Heart right ventricle (tissue), 16 donors: ENCODE data around the gene YWHAB. TPM values are rescaled to one million over a fixed set of nuclear protein-coding genes. Genes with fewer than 3 reads are reported as not detected.

Source experiments
- ATAC-seq, 8 donors: fragments of 200-7000 bp; cut with Tn5 transposase; one replicate each; pipeline ENCODE4 v1.9.1; 2020; ENCODE audit warnings: mild to moderate bottlenecking in 8 of 8, moderate library complexity in 8 of 8, moderate number of reproducible peaks in 1 of 8
- DNase-seq, 2 donors: peaks; one replicate each; pipeline ENCODE4 v3.0.0-alpha.2; 2020
- H3K27ac ChIP-seq, 10 donors: fragments of 200-600 bp; sonication (generic) in 2 of 10; one replicate each; pipeline versions ENCODE4 v1.5.0 to v1.8.0; 2020 to 2022; ENCODE audit warnings: mild to moderate bottlenecking in 3 of 10
- H3K27me3 ChIP-seq, 7 donors: fragments of 200-600 bp; one replicate each; pipeline ENCODE4 v1.8.0; 2021 to 2022; ENCODE audit warnings: mild to moderate bottlenecking in 2 of 7
- H3K36me3 ChIP-seq, 9 donors: fragments of 200-600 bp; sonication (generic) in 1 of 9; one replicate each; pipeline versions ENCODE4 v1.5.0 to v1.8.0; 2020 to 2022; ENCODE audit warnings: mild to moderate bottlenecking in 2 of 9
- H3K4me1 ChIP-seq, 9 donors: fragments of 200-600 bp; sonication (generic) in 1 of 9; one replicate each; pipeline versions ENCODE4 v1.5.0 to v1.8.0; 2020 to 2022; ENCODE audit warnings: mild to moderate bottlenecking in 4 of 9
- H3K4me3 ChIP-seq, 10 donors: fragments of 200-600 bp; sonication (generic) in 2 of 10; one replicate each; pipeline versions ENCODE4 v1.5.0 to v1.8.0; 2020 to 2022; ENCODE audit warnings: mild to moderate bottlenecking in 7 of 10, moderate library complexity in 2 of 10
- H3K9me3 ChIP-seq, 11 donors: fragments of 200-600 bp in 10 of 11; sonication (generic) in 2 of 11; one replicate each; pipeline versions ENCODE4 v1.5.0 to v1.8.0; 2013 to 2022; ENCODE audit warnings: mild to moderate bottlenecking in 2 of 11, control low read depth in 1 of 11, moderate library complexity in 1 of 11
- CTCF ChIP-seq, 9 donors: fragments of 200-600 bp; sonication (generic) in 2 of 9; IDR thresholded peaks; one replicate each; pipeline versions ENCODE4 v1.5.0 to v1.8.0; 2021 to 2022; ENCODE audit warnings: antibody characterized with exemption in 9 of 9, mild to moderate bottlenecking in 5 of 9, moderate library complexity in 1 of 9
- WGBS, 2 donors: extraction: QIAGEN DNeasy Blood & Tissue Kit; methylation state at CpG; one replicate each; pipeline ENCODE4 v1.1.7; 2013; ENCODE audit warnings: inconsistent platforms in 1 of 2; 5-methylcytosine and 5-hydroxymethylcytosine counted together
- intact Hi-C, 10 donors: fragments of 100-400 bp; cut with DNase I; formaldehyde crosslinking; loops; one replicate each; pipeline versions ENCODE4 v1.11.1 to v1.14.2; 2022
- polyA plus RNA-seq, 2 donors: library from polyadenylated mRNA; stranded (reverse); fragments of 200-250 nt; gene quantifications; one replicate each; pipeline ENCODE4 v1.2.3, GENCODE V29; 2013
- total RNA-seq, 10 donors: library from RNA; stranded (reverse); fragmentation: NEBNext Ultra II Directional in 3 of 10; extraction: Animal tissue kit (Norgen Biotek cat#: 25700) in 3 of 10; gene quantifications; one replicate each; pipeline versions ENCODE4 v1.2.1 to v1.2.4, GENCODE V29; 2021 to 2023
- donor health status: Arrhythmogenic right ventricular cardiomyopathy.
- donor health status: ischemic (EF 13 %, LVEDD 7.1; RV severe dilation, severe dysfunction).
- donor health status: healthy with polysubstance abuse.
- donor health status: DM: no; HTN: yes; CAD: no.
- donor health status: DM: no; HTN: no; CAD: no.
- donor health status: ischemic (EF 25% LVEDD 6.9; RV normal size, moderate dysfunction).
- donor health status: ischemic (EF 25% LVEDD 5.7; RV mildly dilated, moderate dysfunction).
- donor health status: healthy.
- donor health status: DM: yes; HTN: yes; CAD: no.
- donor health status: Ischemic cardiomyopathy.
- donor health status: ischemic (EF 35%, LVEDD 5.7; RV mildly dilated, moderate dysfunction).
- donor health status: nonischemic (EF 11% LVEDD 7.7; RV severe dilation, severe dysfunction).
- donor health status: DM: yes; HTN: yes; CAD: no.
- donor health status: PGD.
- donor health status: ischemic (EF 29% LVEDD 5.4; RV normal size, mild dysfunction).
- donor health status: nonischemic (EF 23%, LVEDD 6.1; RV moderate dilation, normal function).

YWHAB gene
- total and polyA plus RNA-seq, 12 donors, result 37.9 to 130 (median 114) TPM

- intact Hi-C loops, result loop anchor here in 6 of 10 donors (5.0 to 10.0 kb wide), 3 partner anchors 74 to 79 kb away; partner anchors contain the start of genes STK4 (in 5 of the 6) and TOMM34 (in 2 of the 6)
- no peaks in the 10 kb centered on the region for H3K27me3 ChIP-seq
- H3K36me3 ChIP-seq, result peaks cover 0 to 44% (median 0%) of the 10 kb centered on the region in 9 donors
- H3K27ac ChIP-seq, result peak overlapping the region in 3 of 10 donors; percentile 10 to 64 (median 26)
- ATAC-seq (no peak), DNase-seq (no peak)
- H3K4me1 ChIP-seq, result peaks cover 4 to 80% (median 67%) of the 10 kb centered on the region in 9 donors
- peak overlapping the region in 4 of 10 donors; percentile 3 to 99 (median 96) for H3K4me3 ChIP-seq
- no peaks in the 10 kb centered on the region for H3K9me3 ChIP-seq
- TF ChIP-seq CTCF (IDR thresholded peaks at IDR 0.05), result peak in 2 of 9 donors; percentile 17 to 19
- WGBS, 2 donors, result 57 to 71% methylated on average over 6 of the region's 6 CpGs
Observed at GRCh38 chr20:44888226-44889103, 3.0 kb downstream of the YWHAB start.

DNA sequence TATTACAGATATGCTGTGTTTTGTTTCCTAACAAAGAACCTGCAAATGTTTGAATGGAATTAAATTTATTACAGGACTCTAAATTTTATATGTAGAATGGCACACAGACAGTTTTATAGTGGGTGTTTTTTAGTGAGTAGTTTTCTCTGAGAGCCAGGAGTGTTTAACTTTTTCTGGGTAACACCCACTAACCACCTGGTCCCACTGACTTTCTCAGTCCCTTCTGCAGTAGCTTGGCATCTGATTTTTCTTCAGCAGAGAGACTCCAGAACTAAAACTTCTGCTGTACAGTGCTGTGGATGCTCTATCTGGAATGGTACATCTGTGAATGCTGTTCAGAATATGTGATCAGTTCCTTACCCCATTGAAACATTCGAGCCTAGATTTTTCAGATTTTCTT, 6.3 kb downstream of the YWHAB start:
- peaks cover 0 to 59% (median 0%) of the 10 kb centered on the region in 9 donors for H3K36me3 ChIP-seq
- H3K27ac ChIP-seq, result no peak overlapping the region
- no peak for TF ChIP-seq CTCF (IDR thresholded peaks at IDR 0.05)
- ATAC-seq, result no peak
- DNase-seq, result no peak
- intact Hi-C loops, result no loop called here
- H3K4me3 ChIP-seq, result no peak overlapping the region
- 67 to 88% methylated on average over 1 of the region's 1 CpG for WGBS, 2 donors
- H3K9me3 ChIP-seq, result no peaks in the 10 kb centered on the region
- no peaks in the 10 kb centered on the region for H3K27me3 ChIP-seq
- peaks cover 4 to 99% (median 80%) of the 10 kb centered on the region in 9 donors for H3K4me1 ChIP-seq

- intact Hi-C loops, result no loop called here
- Histone ChIP-seq H3K27ac (peak overlapping the region in 1 of 10 donors; percentile 48), H3K4me3 (no peak overlapping the region), H3K27me3 (no peaks in the 10 kb centered on the region), H3K36me3 (peaks cover 0 to 48% (median 0%) of the 10 kb centered on the region in 9 donors), H3K4me1 (peaks cover 2 to 94% (median 68%) of the 10 kb centered on the region in 9 donors), H3K9me3 (no peaks in the 10 kb centered on the region)
- DNase-seq (no peak), ATAC-seq (no peak)
- no peak for TF ChIP-seq CTCF (IDR thresholded peaks at IDR 0.05)
- WGBS, 2 donors, result 62 to 66% methylated on average over 2 of the region's 2 CpGs
Observed at GRCh38 chr20:44894959-44895358, 9.5 kb downstream of the YWHAB start.

GRCh38 chr20:44896583-44896982, 11.1 kb downstream of the YWHAB start:
- no peak for TF ChIP-seq CTCF (IDR thresholded peaks at IDR 0.05)
- Histone ChIP-seq H3K36me3 (peaks cover 0 to 50% (median 2%) of the 10 kb centered on the region in 9 donors), H3K4me3 (no peak overlapping the region), H3K4me1 (peaks cover 2 to 90% (median 63%) of the 10 kb centered on the region in 9 donors), H3K9me3 (no peaks in the 10 kb centered on the region), H3K27ac (peak overlapping the region in 6 of 10 donors; percentile 15 to 54 (median 36)), H3K27me3 (no peaks in the 10 kb centered on the region)
- WGBS, 2 donors, result 65 to 69% methylated on average over 1 of the region's 1 CpG
- ATAC-seq, result peak in 5 of 8 donors; percentile 37 to 73 (median 56)
- intact Hi-C loops, result no loop called here
- no peak for DNase-seq
